Suprapubic skin (tissue), 3 donors: ENCODE data around the gene CALD1.

Source experiments
- CTCF ChIP-seq, 2 donors: fragments of 200-600 bp in 1 of 2; fragments of 450-650 bp in 1 of 2; sonication (generic) in 1 of 2; IDR thresholded peaks; one replicate each; pipeline ENCODE4 v1.5.1; 2016 to 2019; ENCODE audit warnings: antibody characterized with exemption in 2 of 2, mild to moderate bottlenecking in 1 of 2, moderate library complexity in 1 of 2
- EP300 ChIP-seq: sonication (generic); formaldehyde crosslinking; IDR thresholded peaks from one replicate; pipeline ENCODE4 v1.6.1; 2017; ENCODE audit warnings: antibody characterized with exemption
- POLR2A ChIP-seq, 2 donors: fragments of 450-650 bp; IDR thresholded peaks; one replicate each; pipeline ENCODE4 v1.6.1; 2017; ENCODE audit warnings: antibody characterized with exemption in 2 of 2, mild to moderate bottlenecking in 2 of 2, moderate library complexity in 2 of 2

- no peak for TF ChIP-seq POLR2A (IDR thresholded peaks at IDR 0.05)
- peak; percentile 82 for TF ChIP-seq EP300
- no peak for TF ChIP-seq CTCF (IDR thresholded peaks at IDR 0.05)
Measured at GRCh38 chr7:134919240-134919641, 139.8 kb downstream of the CALD1 start.
